ENCODE results near the gene GPR3.

DNA sequence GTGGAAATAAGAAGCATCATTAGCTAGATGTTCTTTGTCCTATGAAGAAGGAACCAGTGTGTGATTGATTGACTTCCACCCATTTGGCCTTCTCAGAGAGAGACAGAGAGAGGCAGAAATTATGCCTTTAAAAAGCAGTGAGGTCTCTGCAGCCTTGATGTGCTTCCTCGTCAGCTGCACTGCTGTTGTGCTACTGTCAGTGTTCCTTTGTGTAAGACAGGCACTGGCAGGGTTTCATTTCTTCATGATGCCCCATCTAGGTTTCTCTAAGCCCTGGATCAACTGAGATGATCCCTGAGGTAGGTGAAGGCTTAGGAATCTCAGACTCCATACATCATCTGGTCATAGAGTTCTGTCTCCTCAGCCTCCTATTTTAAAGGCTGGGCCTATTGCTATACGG lies 34.9 kb downstream of the GPR3 start:
- TF ChIP-seq POLR2A (IDR thresholded peaks at IDR 0.05; ENCODE audit: low read length), result no peak
- TF ChIP-seq GATA1 (IDR thresholded peaks at IDR 0.05; ENCODE audit: low read depth, low read length), result no peak
